GM12864 (cell line): ENCODE measurements around the gene LILRB2.
"Not testable (repeated sequence)": the region's sequence is repeated elsewhere in the genome, so short reads cannot be mapped to it uniquely, and the experiment has no call there.

Experiments
- DNase-seq: peaks from one replicate; pipeline ENCODE4 v3.0.0-alpha.2; 2011; ENCODE audit warnings: low read depth
- H3K4me3 ChIP-seq: 2 replicates; pipeline ENCODE4 v1.5.1; 2011; ENCODE audit warnings: mild to moderate bottlenecking, low read depth, low read length, control low read depth
- TF ChIP-seq, protein P1 (sequence below): IDR thresholded peaks from 2 replicates; pipeline ENCODE4 v1.5.1; 2011; ENCODE audit warnings: low read depth, mild to moderate bottlenecking, moderate library complexity, low read length, control low read depth, inconsistent platforms; ENCODE audit errors: missing control alignments

Gene LILRB2

DNA sequence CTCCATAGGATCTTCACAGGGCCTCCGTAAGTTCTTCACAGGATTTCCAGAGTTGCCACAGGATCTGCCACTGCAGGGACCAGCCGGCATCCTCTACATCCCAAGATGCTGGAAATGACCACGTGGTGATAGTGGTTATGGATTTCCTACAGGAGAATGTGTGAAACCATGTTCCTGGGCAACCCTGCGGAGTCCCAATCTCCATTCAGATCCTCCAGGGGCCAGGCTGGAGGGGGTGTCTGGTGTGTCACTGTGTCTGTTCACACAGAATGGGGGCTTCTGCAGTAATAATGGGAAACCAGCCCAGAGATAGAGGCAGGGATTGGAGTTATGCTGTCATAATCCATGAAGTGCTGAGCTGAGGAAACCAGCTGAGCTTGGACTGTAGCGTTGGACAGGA lies 47.0 kb downstream of the LILRB2 start:
- no peak overlapping the region for H3K4me3 ChIP-seq
- DNase-seq = no peak
- TF ChIP-seq, protein P1, sequence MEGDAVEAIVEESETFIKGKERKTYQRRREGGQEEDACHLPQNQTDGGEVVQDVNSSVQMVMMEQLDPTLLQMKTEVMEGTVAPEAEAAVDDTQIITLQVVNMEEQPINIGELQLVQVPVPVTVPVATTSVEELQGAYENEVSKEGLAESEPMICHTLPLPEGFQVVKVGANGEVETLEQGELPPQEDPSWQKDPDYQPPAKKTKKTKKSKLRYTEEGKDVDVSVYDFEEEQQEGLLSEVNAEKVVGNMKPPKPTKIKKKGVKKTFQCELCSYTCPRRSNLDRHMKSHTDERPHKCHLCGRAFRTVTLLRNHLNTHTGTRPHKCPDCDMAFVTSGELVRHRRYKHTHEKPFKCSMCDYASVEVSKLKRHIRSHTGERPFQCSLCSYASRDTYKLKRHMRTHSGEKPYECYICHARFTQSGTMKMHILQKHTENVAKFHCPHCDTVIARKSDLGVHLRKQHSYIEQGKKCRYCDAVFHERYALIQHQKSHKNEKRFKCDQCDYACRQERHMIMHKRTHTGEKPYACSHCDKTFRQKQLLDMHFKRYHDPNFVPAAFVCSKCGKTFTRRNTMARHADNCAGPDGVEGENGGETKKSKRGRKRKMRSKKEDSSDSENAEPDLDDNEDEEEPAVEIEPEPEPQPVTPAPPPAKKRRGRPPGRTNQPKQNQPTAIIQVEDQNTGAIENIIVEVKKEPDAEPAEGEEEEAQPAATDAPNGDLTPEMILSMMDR = no peak

DNA sequence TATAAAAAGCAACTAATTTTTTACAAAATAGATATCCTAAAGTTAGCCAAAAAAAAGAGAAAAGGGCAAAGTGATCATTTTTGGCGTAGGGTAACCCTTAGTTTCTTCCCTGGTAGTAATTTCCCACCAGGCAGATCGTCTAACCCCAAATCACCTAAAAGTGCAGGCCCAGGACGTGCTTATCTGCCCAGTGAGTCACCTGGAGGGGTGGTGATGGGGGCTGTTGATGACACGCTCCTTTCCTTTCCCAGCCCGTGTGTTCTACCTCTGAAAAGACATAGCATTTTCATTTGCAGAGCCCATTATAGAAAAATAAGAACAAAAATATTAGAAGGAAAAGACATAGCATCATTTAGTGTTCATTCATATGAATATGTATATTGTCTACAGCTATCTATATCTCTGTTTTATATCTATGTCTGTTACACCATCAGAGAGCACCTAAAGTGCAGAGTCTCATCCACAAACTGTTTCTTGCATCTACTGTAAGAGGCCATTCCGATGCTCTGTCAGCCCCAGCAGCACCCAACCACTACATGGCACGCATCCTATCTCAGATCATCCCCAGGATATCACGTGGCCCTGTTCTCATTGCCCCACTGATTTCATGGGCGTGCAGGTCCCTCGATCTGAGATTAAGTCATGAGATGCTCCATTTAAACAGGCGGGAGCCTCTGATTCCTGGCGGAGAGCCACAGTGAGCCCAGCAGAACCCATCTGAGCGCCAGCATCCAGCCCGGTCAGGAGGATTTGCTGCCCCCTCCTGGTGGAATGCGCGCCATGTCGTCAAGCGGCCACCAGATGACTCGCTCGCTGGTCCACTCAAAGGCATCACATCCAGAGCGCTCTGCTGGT lies 49.6 kb downstream of the LILRB2 start:
- no peak overlapping the region for H3K4me3 ChIP-seq
- DNase-seq = peak; percentile 37

DNA sequence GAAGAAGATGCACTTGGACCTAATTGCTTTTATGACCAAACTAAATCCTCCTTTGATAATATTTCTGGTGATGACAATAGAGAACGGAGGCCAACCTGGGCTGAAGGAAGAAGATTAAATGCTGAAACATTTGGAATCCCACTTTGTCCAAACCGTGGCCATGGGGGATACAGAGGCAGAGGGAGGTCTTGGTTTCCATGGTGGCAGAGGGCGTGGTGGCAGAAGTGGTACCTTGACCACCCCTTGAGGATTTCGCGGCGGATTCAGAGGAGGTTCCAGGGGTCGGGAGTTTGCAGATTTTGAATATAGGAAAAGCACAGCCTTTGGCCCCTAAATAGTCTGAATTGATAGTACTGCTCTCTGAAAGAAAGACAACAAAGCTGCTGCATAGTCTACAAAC lies 50.9 kb downstream of the LILRB2 start:
- TF ChIP-seq, protein P1 = no peak
- H3K4me3 ChIP-seq = no peak overlapping the region
- DNase-seq = no peak

More for the DNA sequence above, 49.6 kb downstream of the LILRB2 start:
- TF ChIP-seq, protein P1 = peak; percentile 99

DNA sequence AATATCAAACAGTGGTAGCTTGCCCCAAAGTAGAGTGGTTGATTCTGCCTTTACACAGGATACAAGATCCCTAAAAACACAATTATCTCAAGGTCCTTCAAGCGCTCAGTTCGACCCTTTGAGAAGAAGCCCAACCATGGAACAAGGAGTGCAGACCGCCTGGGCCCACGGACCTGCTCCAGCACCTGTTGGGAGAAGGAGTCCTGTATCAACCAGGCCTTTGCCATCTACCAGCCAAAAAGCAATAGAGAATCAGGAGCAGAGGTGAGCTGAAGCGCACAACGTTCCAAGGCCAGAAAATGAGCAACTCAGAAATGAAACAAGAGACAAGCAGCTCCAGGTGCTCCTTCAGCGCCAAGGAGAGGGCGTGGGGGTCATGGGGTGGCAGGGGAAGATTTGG lies 51.8 kb downstream of the LILRB2 start:
- H3K4me3 ChIP-seq = no peak overlapping the region
- no peak for DNase-seq
- TF ChIP-seq, protein P1 = no peak

DNA sequence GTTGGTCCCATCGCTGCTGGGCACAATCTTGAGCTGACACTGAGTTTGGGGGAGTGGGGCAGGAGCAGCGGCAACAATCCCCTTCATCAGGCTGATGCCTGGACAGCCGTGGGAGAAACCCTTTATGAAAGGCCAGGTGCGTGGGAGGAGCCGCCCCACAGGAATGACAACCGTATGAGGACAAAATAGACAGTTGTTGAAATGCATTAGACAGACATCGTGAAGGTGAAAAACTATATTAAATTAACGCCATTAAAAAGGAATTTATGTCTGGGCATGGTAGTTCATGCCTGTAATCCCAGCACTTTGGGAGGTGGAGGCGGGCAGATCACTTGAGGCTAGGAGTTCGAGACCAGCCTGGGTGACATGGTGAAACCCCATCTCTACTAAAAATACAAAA lies 56.3 kb downstream of the LILRB2 start:
- H3K4me3 ChIP-seq, DNase-seq: not testable (repeated sequence)

DNA sequence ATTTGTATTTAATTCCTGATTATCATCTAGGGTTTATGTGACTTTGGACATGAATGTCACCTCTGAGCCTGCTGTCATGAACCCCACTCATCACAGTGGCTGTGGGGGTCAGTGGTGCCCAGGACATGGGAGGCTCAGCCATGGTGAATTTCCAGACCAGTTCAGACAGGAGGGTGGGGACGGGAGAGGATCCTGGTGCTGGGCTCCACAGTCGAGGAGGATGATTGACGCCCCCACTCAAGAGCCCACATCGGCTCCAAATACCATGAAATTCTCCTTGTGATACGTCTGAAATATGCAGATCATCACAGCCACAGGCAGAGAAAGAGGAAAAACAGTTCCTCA lies 57.0 kb downstream of the LILRB2 start:
- DNase-seq, H3K4me3 ChIP-seq: not testable (repeated sequence)
